HepG2 (cell line): ENCODE data around the gene FAM163B. TPM values are rescaled to one million over a fixed set of nuclear protein-coding genes. Genes with fewer than 3 reads are reported as not detected.

Experiments
- ATAC-seq: fragments of 200-7000 bp; cut with Tn5 transposase; 3 replicates; pipeline ENCODE4 v1.9.1; 2020; ENCODE audit warnings: mild to moderate bottlenecking, moderate library complexity
- BruUV-seq: library from RNA; stranded (reverse); fragments of 400-500 nt; replicated peaks from 2 replicates; lab custom pipeline; 2021; lab: Mats Ljungman, UMichigan
- CTCF ChIA-PET: fragments of 300-600 bp; formaldehyde crosslinking; extraction: SDS; loops from one replicate; lab custom pipeline; 2021; ENCODE audit warnings: low total read pairs, inconsistent platforms, low intra/inter-chr PET ratio; lab: Yijun Ruan, JAX
- POLR2A ChIA-PET: fragments of 350-600 bp; sonication (Branson Sonifier 250); formaldehyde crosslinking; loops from one replicate; lab custom pipeline; 2020; ENCODE audit warnings: antibody characterized with exemption, inconsistent platforms; lab: Yijun Ruan, JAX
- DNase-seq: peaks from one replicate; pipeline ENCODE4 v3.0.0-alpha.2; 2015; ENCODE audit warnings: low spot score
- FAIRE-seq: peaks from 3 replicates; lab custom pipeline; 2011; peaks lifted over from hg19 to GRCh38; lab: Jason Lieb, UNC
- H2AFZ ChIP-seq: one replicate; pipeline ENCODE4 v1.6.1; 2011; ENCODE audit warnings: low read length, inconsistent platforms
- H3K27ac ChIP-seq: fragments of 300-600 bp; 3 replicates; pipeline ENCODE4 v1.8.0; 2011; ENCODE audit warnings: mixed run types, mild to moderate bottlenecking, mixed read lengths, low read length, inconsistent platforms; ENCODE audit not compliant: insufficient read depth; ENCODE audit errors: extremely low read length
- H3K27me3 ChIP-seq, 2 experiments: fragments of 200-600 bp in 1 of 2; 2 replicates in 1 of 2; 3 replicates in 1 of 2; pipeline versions ENCODE4 v1.6.0 to v1.8.0; 2011; ENCODE audit warnings: low read length in 2 of 2, mild to moderate bottlenecking in 2 of 2, moderate library complexity in 2 of 2, inconsistent platforms in 1 of 2; ENCODE audit not compliant: insufficient read depth in 2 of 2, control insufficient read depth in 1 of 2
- H3K36me3 ChIP-seq, 2 experiments: fragments of 200-600 bp in 1 of 2; replicated peaks in 1 of 2; 2 replicates in 1 of 2; 3 replicates in 1 of 2; pipeline versions ENCODE4 v1.5.1 to v1.8.0; 2011; ENCODE audit warnings: low read length in 2 of 2, inconsistent platforms in 1 of 2; ENCODE audit not compliant: insufficient read depth in 2 of 2, control insufficient read depth in 1 of 2
- H3K4me1 ChIP-seq: 2 replicates; pipeline ENCODE4 v1.5.1; 2012; ENCODE audit warnings: low read length, inconsistent platforms; ENCODE audit not compliant: insufficient read depth
- H3K4me2 ChIP-seq: 2 replicates; pipeline ENCODE4 v1.6.0; 2011; ENCODE audit warnings: low read depth, low read length, inconsistent platforms
- H3K4me3 ChIP-seq, 3 experiments: fragments of 200-600 bp in 1 of 3; sonication (generic), shearing (Covaris generic) in 1 of 3; replicated peaks in 1 of 3; 2 replicates each; pipeline ENCODE4 v1.5.1; 2011 to 2016; ENCODE audit warnings: low read length in 3 of 3, inconsistent platforms in 2 of 3, low read depth in 2 of 3, mild to moderate bottlenecking in 2 of 3, control low read depth in 1 of 3, mixed read lengths in 1 of 3; ENCODE audit not compliant: insufficient read depth in 1 of 3
- H3K79me2 ChIP-seq: one replicate; pipeline ENCODE4 v1.6.1; 2011; ENCODE audit warnings: low read length, inconsistent platforms; ENCODE audit not compliant: insufficient read depth
- H3K9ac ChIP-seq: 2 replicates; pipeline ENCODE4 v1.6.0; 2011; ENCODE audit warnings: mild to moderate bottlenecking, low read depth, low read length, inconsistent platforms; ENCODE audit not compliant: insufficient read depth
- H3K9me3 ChIP-seq: 2 replicates; pipeline ENCODE4 v1.5.1; 2012; ENCODE audit warnings: mild to moderate bottlenecking, low read length
- H4K20me1 ChIP-seq: 2 replicates; pipeline ENCODE4 v1.6.0; 2011; ENCODE audit warnings: inconsistent platforms, mild to moderate bottlenecking, low read length, moderate library complexity; ENCODE audit not compliant: insufficient read depth
- BRCA1 ChIP-seq: sonication (generic); formaldehyde crosslinking; IDR thresholded peaks from 2 replicates; pipeline ENCODE4 v1.4.0; 2020; ENCODE audit warnings: missing genetic modification reagents
- FOSL1 ChIP-seq: sonication (generic); formaldehyde crosslinking; IDR thresholded peaks from 2 replicates; pipeline ENCODE4 v1.9.0; 2021; ENCODE audit warnings: missing genetic modification reagents, borderline replicate concordance
- GRHL1 ChIP-seq: sonication (generic); formaldehyde crosslinking; conservative IDR thresholded peaks from 2 replicates; pipeline ENCODE4 v1.8.0; 2022; ENCODE audit warnings: missing genetic modification reagents
- PTBP1 ChIP-seq: fragments of 200-400 bp; formaldehyde crosslinking; IDR thresholded peaks from 2 replicates; pipeline ENCODE4 v1.6.1; 2018; ENCODE audit warnings: low read length, low read depth; ENCODE audit not compliant: poor library complexity, severe bottlenecking
- ZMAT3 ChIP-seq: sonication (generic); formaldehyde crosslinking; conservative IDR thresholded peaks from 2 replicates; pipeline ENCODE4 v1.7.0; 2021; ENCODE audit warnings: missing genetic modification reagents
- ZNF33A ChIP-seq: sonication (generic); formaldehyde crosslinking; IDR thresholded peaks from 2 replicates; pipeline ENCODE4 v1.5.1; 2020; ENCODE audit warnings: missing genetic modification reagents, mild to moderate bottlenecking, moderate library complexity, borderline replicate concordance
- ZNF44 ChIP-seq: sonication (generic); formaldehyde crosslinking; IDR thresholded peaks from 2 replicates; pipeline ENCODE4 v1.5.1; 2020; ENCODE audit warnings: mild to moderate bottlenecking, missing genetic modification reagents
- ZNF563 ChIP-seq: sonication (generic); formaldehyde crosslinking; IDR thresholded peaks from 2 replicates; pipeline ENCODE4 v1.8.0; 2022; ENCODE audit warnings: mild to moderate bottlenecking, moderate library complexity, missing genetic modification reagents
- ZSCAN30 ChIP-seq: sonication (generic); formaldehyde crosslinking; IDR thresholded peaks from 2 replicates; pipeline ENCODE4 v1.5.0; 2020; ENCODE audit warnings: mild to moderate bottlenecking, missing genetic modification reagents
- WGBS: methylation state at CpG from one replicate; pipeline ENCODE4 v1.1.6; 2017; ENCODE audit warnings: low lambda C conversion rate; 5-methylcytosine and 5-hydroxymethylcytosine counted together
- in situ Hi-C: cut with HindIII; loops from 2 replicates; pipeline ENCODE4 v1.10.0; 2017; ENCODE audit warnings: low pct_unique_long_range_greater_than_20kb; ENCODE audit not compliant: extremely low pct_ligation_motif_present
- intact Hi-C: fragments of 100-400 bp; cut with micrococcal nuclease; formaldehyde crosslinking; loops from one replicate; pipeline ENCODE4 v1.10.0; 2022; ENCODE audit not compliant: unreplicated experiment
- polyA plus RNA-seq, 8 experiments: library from polyadenylated mRNA; depleted of rRNA in 3 of 8; stranded (reverse) in 7 of 8; unstranded in 1 of 8; fragments of >200 nt; fragmentation: Illumina TruSeq in 4 of 8; extraction: Trizol in 4 of 8; gene quantifications; 2 replicates each; pipeline versions ENCODE4 v1.2.1 to v1.2.3, GENCODE V29; 2011 to 2016; ENCODE audit warnings: low read depth in 4 of 8, missing spikeins in 1 of 8, mixed read lengths in 1 of 8; ENCODE audit not compliant: insufficient read depth in 1 of 8
- total RNA-seq, 5 experiments: library from RNA; depleted of rRNA; stranded (reverse); fragments of >200 nt; fragmentation: Illumina TruSeq; extraction: Trizol; gene quantifications; 2 replicates each; pipeline ENCODE4 v1.2.3, GENCODE V29; 2016; ENCODE audit warnings: low read depth in 1 of 5
- TF ChIP-seq, protein P1 (sequence below): sonication (generic); formaldehyde crosslinking; IDR thresholded peaks from 2 replicates; pipeline ENCODE4 v1.4.0; 2020; ENCODE audit warnings: missing genetic modification reagents, borderline replicate concordance

Gene FAM163B
- total and polyA plus RNA-seq, 2 of the 13 experiments (the other 11 are each of a cell fraction or from before 2014, with no cell fraction given): not detected

- intact Hi-C loops (no loop called here), in situ Hi-C loops (no loop called here)
- ChIA-PET POLR2A (no interaction called here), CTCF (no interaction called here)
- TF ChIP-seq, protein P1, sequence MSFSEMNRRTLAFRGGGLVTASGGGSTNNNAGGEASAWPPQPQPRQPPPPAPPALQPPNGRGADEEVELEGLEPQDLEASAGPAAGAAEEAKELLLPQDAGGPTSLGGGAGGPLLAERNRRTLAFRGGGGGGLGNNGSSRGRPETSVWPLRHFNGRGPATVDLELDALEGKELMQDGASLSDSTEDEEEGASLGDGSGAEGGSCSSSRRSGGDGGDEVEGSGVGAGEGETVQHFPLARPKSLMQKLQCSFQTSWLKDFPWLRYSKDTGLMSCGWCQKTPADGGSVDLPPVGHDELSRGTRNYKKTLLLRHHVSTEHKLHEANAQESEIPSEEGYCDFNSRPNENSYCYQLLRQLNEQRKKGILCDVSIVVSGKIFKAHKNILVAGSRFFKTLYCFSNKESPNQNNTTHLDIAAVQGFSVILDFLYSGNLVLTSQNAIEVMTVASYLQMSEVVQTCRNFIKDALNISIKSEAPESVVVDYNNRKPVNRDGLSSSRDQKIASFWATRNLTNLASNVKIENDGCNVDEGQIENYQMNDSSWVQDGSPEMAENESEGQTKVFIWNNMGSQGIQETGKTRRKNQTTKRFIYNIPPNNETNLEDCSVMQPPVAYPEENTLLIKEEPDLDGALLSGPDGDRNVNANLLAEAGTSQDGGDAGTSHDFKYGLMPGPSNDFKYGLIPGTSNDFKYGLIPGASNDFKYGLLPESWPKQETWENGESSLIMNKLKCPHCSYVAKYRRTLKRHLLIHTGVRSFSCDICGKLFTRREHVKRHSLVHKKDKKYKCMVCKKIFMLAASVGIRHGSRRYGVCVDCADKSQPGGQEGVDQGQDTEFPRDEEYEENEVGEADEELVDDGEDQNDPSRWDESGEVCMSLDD (CRISPR knock-in tag): no peak
- no peak for TF ChIP-seq PTBP1
- TF ChIP-seq FOSL1 (CRISPR knock-in tag): no peak
- TF ChIP-seq ZSCAN30 (CRISPR knock-in tag): no peak
- TF ChIP-seq BRCA1 (CRISPR knock-in tag): no peak
- no peak for TF ChIP-seq ZMAT3 (CRISPR knock-in tag)
- no peak for TF ChIP-seq ZNF44 (CRISPR knock-in tag)
- no peak for TF ChIP-seq ZNF33A (CRISPR knock-in tag)
- no peak for TF ChIP-seq ZNF563 (CRISPR knock-in tag)
- no peak for TF ChIP-seq GRHL1
- ATAC-seq: no peak
- 70% methylated on average over 8 of the region's 33 CpGs for whole genome bisulfite sequencing
- Histone ChIP-seq H3K36me3 (no peaks in the 10 kb centered on the region), H3K4me3 (no peak overlapping the region), H3K27me3 (no peaks in the 10 kb centered on the region; a peak in 1 of 5 replicates), H4K20me1 (no peaks in the 10 kb centered on the region), H3K79me2 (no peaks in the 10 kb centered on the region), H3K9ac (no peak overlapping the region), H3K4me2 (no peak overlapping the region), H3K27ac (no peak overlapping the region), H3K4me1 (peaks cover 6% of the 10 kb centered on the region), H3K9me3 (no peaks in the 10 kb centered on the region), H2AFZ (no peak overlapping the region)
- no peak for DNase-seq
- no TSS peak for BruUV-seq
- FAIRE-seq: no peak
Observed at GRCh38 chr9:133568186-133568585, 41.0 kb downstream of the FAM163B start.
